Measurements from ENCODE around the gene SMYD3. TPM values are rescaled to one million over a fixed set of nuclear protein-coding genes. Genes with fewer than 3 reads are reported as not detected.

Gene SMYD3
- total RNA-seq, 1 experiment from 2014 or later, result 25.5 TPM

DNA sequence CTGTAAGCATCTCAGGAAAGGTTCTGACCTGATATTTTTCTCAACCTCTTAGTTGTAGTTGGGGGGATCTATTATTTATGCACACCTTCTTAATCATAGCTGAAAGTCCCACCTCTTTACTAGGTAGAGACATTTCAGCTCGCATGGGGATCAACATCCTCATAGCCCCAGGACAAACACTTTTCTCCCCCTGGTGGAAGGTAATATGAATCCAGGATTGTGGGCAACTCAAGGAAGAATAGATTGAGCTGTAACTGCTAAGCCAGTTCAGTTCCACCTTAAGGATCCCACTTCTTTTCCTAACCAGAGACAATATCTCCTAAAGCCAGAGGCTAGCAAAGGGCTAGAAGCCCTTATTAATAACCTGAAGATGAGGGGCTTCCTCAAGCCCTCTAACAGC, 25.4 kb upstream of the SMYD3 start:
- Histone ChIP-seq H3K14ac (ENCODE audit: insufficient read depth, low read length) (no peak overlapping the region), H3K4me1 (ENCODE audit: insufficient read depth, low read length) (no peaks in the 10 kb centered on the region), H3K23me2 (ENCODE audit: insufficient read length, low read depth, low read length, poor library complexity, severe bottlenecking) (no peaks in the 10 kb centered on the region), H3K79me2 (ENCODE audit: insufficient read depth, low read length) (no peaks in the 10 kb centered on the region), H2AFZ (ENCODE audit: low read length) (no peak overlapping the region), H2BK12ac (ENCODE audit: insufficient read length, low read depth, low read length) (no peak overlapping the region), H3K23ac (ENCODE audit: insufficient read length, low read depth, low read length) (no peak overlapping the region), H3T11ph (ENCODE audit: low read length) (no peak overlapping the region), H2BK5ac (ENCODE audit: insufficient read length, low read length) (no peak overlapping the region), H3K18ac (ENCODE audit: insufficient read length, low read depth, low read length) (no peak overlapping the region), H3K9me3 (ENCODE audit: control insufficient read depth, low read depth, low read length) (peaks cover 8% of the 10 kb centered on the region), H3K27me3 (ENCODE audit: insufficient read depth, low read length) (no peaks in the 10 kb centered on the region; the same call in 1 of the 2 replicates), H2BK120ac (ENCODE audit: low read depth, low read length, poor library complexity, severe bottlenecking) (no peak overlapping the region), H4K5ac (ENCODE audit: insufficient read length, low read depth, low read length) (no peak overlapping the region), H3K9ac (ENCODE audit: extremely low read depth, insufficient read length, low read length) (no peak overlapping the region), H3K56ac (ENCODE audit: insufficient read length, low read depth, low read length) (no peak overlapping the region), H4K91ac (ENCODE audit: insufficient read length, low read depth, low read length) (no peak overlapping the region), H2AK5ac (ENCODE audit: insufficient read length, low read length) (no peak overlapping the region), H2BK15ac (ENCODE audit: low read depth, low read length) (no peak overlapping the region), H3K27ac (ENCODE audit: insufficient read length, low read depth, low read length) (no peak overlapping the region), H3K4ac (ENCODE audit: low read depth, low read length) (no peak overlapping the region), H4K8ac (replicated peaks; ENCODE audit: insufficient read length, low read depth, low read length) (no peak overlapping the region), H4K20me1 (ENCODE audit: control insufficient read depth, insufficient read depth, insufficient read length) (no peaks in the 10 kb centered on the region), H3K79me1 (ENCODE audit: insufficient read depth, low read depth, low read length, poor library complexity, severe bottlenecking) (no peaks in the 10 kb centered on the region), H3K4me2 (ENCODE audit: insufficient read depth, insufficient read length, low read length) (no peak overlapping the region), H2BK20ac (ENCODE audit: low read depth, low read length, poor library complexity, severe bottlenecking) (no peak overlapping the region)
- no CpG with 5 or more reads among the region's 1 CpG for WGBS (ENCODE audit: extremely low coverage, insufficient read length, low lambda C conversion rate)
- peaks cover 4 to 8% (median 5%) of the 10 kb centered on the region in 3 experiments; a peak in 6 of 7 replicates for H3K36me3 Mint-ChIP-seq (ENCODE audit: insufficient read depth in 1 of 3, low read depth in 3 of 3)
- H3K27me3 Mint-ChIP-seq (ENCODE audit: low read depth), result peaks cover 7% of the 10 kb centered on the region; the same call in 1 of the 2 replicates
- H3K27ac Mint-ChIP-seq, result no peak overlapping the region
- no peaks in the 10 kb centered on the region; a peak in 1 of 4 replicates for H3K4me1 Mint-ChIP-seq
- H3K4me3 Mint-ChIP-seq, result no peak overlapping the region
- TF ChIP-seq, protein P1, sequence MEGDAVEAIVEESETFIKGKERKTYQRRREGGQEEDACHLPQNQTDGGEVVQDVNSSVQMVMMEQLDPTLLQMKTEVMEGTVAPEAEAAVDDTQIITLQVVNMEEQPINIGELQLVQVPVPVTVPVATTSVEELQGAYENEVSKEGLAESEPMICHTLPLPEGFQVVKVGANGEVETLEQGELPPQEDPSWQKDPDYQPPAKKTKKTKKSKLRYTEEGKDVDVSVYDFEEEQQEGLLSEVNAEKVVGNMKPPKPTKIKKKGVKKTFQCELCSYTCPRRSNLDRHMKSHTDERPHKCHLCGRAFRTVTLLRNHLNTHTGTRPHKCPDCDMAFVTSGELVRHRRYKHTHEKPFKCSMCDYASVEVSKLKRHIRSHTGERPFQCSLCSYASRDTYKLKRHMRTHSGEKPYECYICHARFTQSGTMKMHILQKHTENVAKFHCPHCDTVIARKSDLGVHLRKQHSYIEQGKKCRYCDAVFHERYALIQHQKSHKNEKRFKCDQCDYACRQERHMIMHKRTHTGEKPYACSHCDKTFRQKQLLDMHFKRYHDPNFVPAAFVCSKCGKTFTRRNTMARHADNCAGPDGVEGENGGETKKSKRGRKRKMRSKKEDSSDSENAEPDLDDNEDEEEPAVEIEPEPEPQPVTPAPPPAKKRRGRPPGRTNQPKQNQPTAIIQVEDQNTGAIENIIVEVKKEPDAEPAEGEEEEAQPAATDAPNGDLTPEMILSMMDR (conservative IDR thresholded peaks at IDR 0.05), result peak; percentile 41; the same call in 1 of the 3 replicates
- peaks cover 21 to 28% of the 10 kb centered on the region in 2 experiments for H3K9me3 Mint-ChIP-seq
- no peak for DNase-seq

Data from H9 (cell line).